ENCODE data around the gene HMGCS1. TPM values are rescaled to one million over a fixed set of nuclear protein-coding genes. Genes with fewer than 3 reads are reported as not detected.
"Not testable (repeated sequence)": the region's sequence is repeated elsewhere in the genome, so short reads cannot be mapped to it uniquely, and the experiment has no call there.

The HMGCS1 gene
- polyA plus RNA-seq, 1 donor from 2014 or later, result 498 TPM

GRCh38 chr5:43335681-43336080, 22.5 kb upstream of the HMGCS1 start (continued):
- no peak for TF ChIP-seq REST (IDR thresholded peaks at IDR 0.05; ENCODE audit: borderline replicate concordance)

GRCh38 chr5:43332401-43332800, 19.2 kb upstream of the HMGCS1 start:
- H3K9ac ChIP-seq (ENCODE audit: low read length), result no peak overlapping the region
- no peak overlapping the region for H3K27ac ChIP-seq (ENCODE audit: low read length)
- H3K9me2 ChIP-seq (ENCODE audit: insufficient read depth, low read length), result no peaks in the 10 kb centered on the region
- H3K79me2 ChIP-seq (replicated peaks; ENCODE audit: insufficient read depth, low read length), result no peaks in the 10 kb centered on the region
- H3K36me3 ChIP-seq (ENCODE audit: insufficient read depth, low read length), result no peaks in the 10 kb centered on the region
- no peak overlapping the region for H3K4me3 ChIP-seq (ENCODE audit: low read length)
- no peak overlapping the region for H3K4me2 ChIP-seq (ENCODE audit: low read length)
- no peak for TF ChIP-seq REST (IDR thresholded peaks at IDR 0.05; ENCODE audit: borderline replicate concordance)
- no peak for TF ChIP-seq TAF1 (IDR thresholded peaks at IDR 0.05; ENCODE audit: low read depth)
- no peak for TF ChIP-seq EP300 (conservative IDR thresholded peaks at IDR 0.05; ENCODE audit: poor library complexity, severe bottlenecking)
- no peak for TF ChIP-seq CTCF (IDR thresholded peaks at IDR 0.05; ENCODE audit: poor library complexity, severe bottlenecking)
- no peaks in the 10 kb centered on the region for H3F3A ChIP-seq (ENCODE audit: insufficient read depth, low read length, poor library complexity, severe bottlenecking)
- no peaks in the 10 kb centered on the region for H3K27me3 ChIP-seq (ENCODE audit: insufficient read depth, low read depth, low read length)
- no peaks in the 10 kb centered on the region for H3K9me3 ChIP-seq (ENCODE audit: low read length)
- no peaks in the 10 kb centered on the region for H4K20me1 ChIP-seq (ENCODE audit: insufficient read depth)
- no peak overlapping the region for H2AFZ ChIP-seq (ENCODE audit: low read depth, low read length)

- not testable (repeated sequence) for H3F3A ChIP-seq (ENCODE audit: insufficient read depth, low read length, poor library complexity, severe bottlenecking); H3K79me2 ChIP-seq (replicated peaks; ENCODE audit: insufficient read depth, low read length); H3K9me3 ChIP-seq (ENCODE audit: low read length)
Observed at GRCh38 chr5:43325624-43326023, 12.4 kb upstream of the HMGCS1 start.

GRCh38 chr5:43323488-43323887, 10.3 kb upstream of the HMGCS1 start:
- not testable (repeated sequence) for H3K9me3 ChIP-seq (ENCODE audit: low read length); H3K4me3 ChIP-seq (ENCODE audit: low read length); H2AFZ ChIP-seq (ENCODE audit: low read depth, low read length); H4K20me1 ChIP-seq (ENCODE audit: insufficient read depth); H3K27me3 ChIP-seq (ENCODE audit: insufficient read depth, low read depth, low read length); H3K27ac ChIP-seq (ENCODE audit: low read length); H3K4me2 ChIP-seq (ENCODE audit: low read length); H3K9ac ChIP-seq (ENCODE audit: low read length); H3K9me2 ChIP-seq (ENCODE audit: insufficient read depth, low read length); H3K36me3 ChIP-seq (ENCODE audit: insufficient read depth, low read length); H3F3A ChIP-seq (ENCODE audit: insufficient read depth, low read length, poor library complexity, severe bottlenecking); H3K79me2 ChIP-seq (replicated peaks; ENCODE audit: insufficient read depth, low read length)

More at GRCh38 chr5:43325624-43326023, 12.4 kb upstream of the HMGCS1 start:
- not testable (repeated sequence) for H2AFZ ChIP-seq (ENCODE audit: low read depth, low read length); H3K27me3 ChIP-seq (ENCODE audit: insufficient read depth, low read depth, low read length); H3K4me2 ChIP-seq (ENCODE audit: low read length); H3K4me3 ChIP-seq (ENCODE audit: low read length); H3K27ac ChIP-seq (ENCODE audit: low read length); H3K36me3 ChIP-seq (ENCODE audit: insufficient read depth, low read length); H3K9ac ChIP-seq (ENCODE audit: low read length); H3K9me2 ChIP-seq (ENCODE audit: insufficient read depth, low read length); H4K20me1 ChIP-seq (ENCODE audit: insufficient read depth)

Data from neural cell (in vitro differentiated cells).